ENCODE data around the gene DEFB114.

- TF ChIP-seq POLR2AphosphoS5 (IDR thresholded peaks at IDR 0.05; ENCODE audit: borderline replicate concordance, low read depth, low read length) = no peak
- TF ChIP-seq EZH2 (IDR thresholded peaks at IDR 0.05) = no peak
- no peak for TF ChIP-seq FOXP2 (optimal IDR thresholded peaks at IDR 0.05; ENCODE audit: control extremely low read depth, extremely low read length, insufficient read depth)
Observed at GRCh38 chr6:49929340-49929739, 34.6 kb downstream of the DEFB114 start.
